ENCODE results near the gene MAN1B1.

The MAN1B1 gene

DNA sequence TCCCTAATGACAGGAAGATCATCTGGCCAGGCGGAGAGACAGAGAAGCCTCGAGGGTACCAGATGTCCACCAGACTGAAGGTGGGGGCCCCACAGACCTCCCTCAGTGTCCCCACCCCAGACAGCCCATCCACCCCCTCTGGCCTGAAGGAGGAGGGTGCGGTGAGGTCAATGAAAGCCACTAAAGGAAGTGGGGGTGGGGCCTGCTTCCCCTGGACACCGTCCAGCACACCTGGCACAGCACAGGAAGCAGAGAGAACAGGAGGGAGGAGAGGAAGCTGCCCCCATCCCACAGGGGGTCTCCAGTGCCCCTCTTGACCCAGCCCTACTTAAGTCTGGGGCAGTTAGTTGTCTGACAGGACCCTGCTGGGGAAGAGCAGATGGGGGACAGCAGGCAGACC, 71.8 kb downstream of the MAN1B1 start:
- no peak for ATAC-seq

More for the DNA sequence above, 71.8 kb downstream of the MAN1B1 start:
- TF ChIP-seq TOX (CRISPR knock-in tag; IDR thresholded peaks at IDR 0.05; ENCODE audit: borderline replicate concordance), result no peak
- TF ChIP-seq, protein P1, sequence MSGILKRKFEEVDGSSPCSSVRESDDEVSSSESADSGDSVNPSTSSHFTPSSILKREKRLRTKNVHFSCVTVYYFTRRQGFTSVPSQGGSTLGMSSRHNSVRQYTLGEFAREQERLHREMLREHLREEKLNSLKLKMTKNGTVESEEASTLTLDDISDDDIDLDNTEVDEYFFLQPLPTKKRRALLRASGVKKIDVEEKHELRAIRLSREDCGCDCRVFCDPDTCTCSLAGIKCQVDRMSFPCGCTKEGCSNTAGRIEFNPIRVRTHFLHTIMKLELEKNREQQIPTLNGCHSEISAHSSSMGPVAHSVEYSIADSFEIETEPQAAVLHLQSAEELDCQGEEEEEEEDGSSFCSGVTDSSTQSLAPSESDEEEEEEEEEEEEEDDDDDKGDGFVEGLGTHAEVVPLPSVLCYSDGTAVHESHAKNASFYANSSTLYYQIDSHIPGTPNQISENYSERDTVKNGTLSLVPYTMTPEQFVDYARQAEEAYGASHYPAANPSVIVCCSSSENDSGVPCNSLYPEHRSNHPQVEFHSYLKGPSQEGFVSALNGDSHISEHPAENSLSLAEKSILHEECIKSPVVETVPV (CRISPR knock-in tag; IDR thresholded peaks at IDR 0.05), result no peak
- no peak for TF ChIP-seq ARNTL (CRISPR knock-in tag; IDR thresholded peaks at IDR 0.05; ENCODE audit: borderline replicate concordance, low read depth)
- no peak for TF ChIP-seq ZNF70 (CRISPR knock-in tag; IDR thresholded peaks at IDR 0.05)
- TF ChIP-seq RARB (CRISPR knock-in tag; IDR thresholded peaks at IDR 0.05), result no peak
- TF ChIP-seq, protein P2, sequence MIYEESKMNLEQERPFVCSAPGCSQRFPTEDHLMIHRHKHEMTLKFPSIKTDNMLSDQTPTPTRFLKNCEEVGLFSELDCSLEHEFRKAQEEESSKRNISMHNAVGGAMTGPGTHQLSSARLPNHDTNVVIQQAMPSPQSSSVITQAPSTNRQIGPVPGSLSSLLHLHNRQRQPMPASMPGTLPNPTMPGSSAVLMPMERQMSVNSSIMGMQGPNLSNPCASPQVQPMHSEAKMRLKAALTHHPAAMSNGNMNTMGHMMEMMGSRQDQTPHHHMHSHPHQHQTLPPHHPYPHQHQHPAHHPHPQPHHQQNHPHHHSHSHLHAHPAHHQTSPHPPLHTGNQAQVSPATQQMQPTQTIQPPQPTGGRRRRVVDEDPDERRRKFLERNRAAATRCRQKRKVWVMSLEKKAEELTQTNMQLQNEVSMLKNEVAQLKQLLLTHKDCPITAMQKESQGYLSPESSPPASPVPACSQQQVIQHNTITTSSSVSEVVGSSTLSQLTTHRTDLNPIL (CRISPR knock-in tag; IDR thresholded peaks at IDR 0.05; ENCODE audit: low read depth), result no peak
- TF ChIP-seq ZFP30 (CRISPR knock-in tag; IDR thresholded peaks at IDR 0.05), result no peak
- TF ChIP-seq ZFP3 (CRISPR knock-in tag; IDR thresholded peaks at IDR 0.05), result no peak
- TF ChIP-seq, protein P3, sequence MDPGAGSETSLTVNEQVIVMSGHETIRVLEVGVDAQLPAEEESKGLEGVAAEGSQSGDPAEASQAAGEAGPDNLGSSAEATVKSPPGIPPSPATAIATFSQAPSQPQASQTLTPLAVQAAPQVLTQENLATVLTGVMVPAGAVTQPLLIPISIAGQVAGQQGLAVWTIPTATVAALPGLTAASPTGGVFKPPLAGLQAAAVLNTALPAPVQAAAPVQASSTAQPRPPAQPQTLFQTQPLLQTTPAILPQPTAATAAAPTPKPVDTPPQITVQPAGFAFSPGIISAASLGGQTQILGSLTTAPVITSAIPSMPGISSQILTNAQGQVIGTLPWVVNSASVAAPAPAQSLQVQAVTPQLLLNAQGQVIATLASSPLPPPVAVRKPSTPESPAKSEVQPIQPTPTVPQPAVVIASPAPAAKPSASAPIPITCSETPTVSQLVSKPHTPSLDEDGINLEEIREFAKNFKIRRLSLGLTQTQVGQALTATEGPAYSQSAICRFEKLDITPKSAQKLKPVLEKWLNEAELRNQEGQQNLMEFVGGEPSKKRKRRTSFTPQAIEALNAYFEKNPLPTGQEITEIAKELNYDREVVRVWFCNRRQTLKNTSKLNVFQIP (CRISPR knock-in tag; IDR thresholded peaks at IDR 0.05; ENCODE audit: borderline replicate concordance, low read depth), result no peak
- no peak for TF ChIP-seq BACH2 (CRISPR knock-in tag; IDR thresholded peaks at IDR 0.05; ENCODE audit: borderline replicate concordance)
- no peak for TF ChIP-seq ZC3H10 (CRISPR knock-in tag; IDR thresholded peaks at IDR 0.05)
- no peak for TF ChIP-seq ESRRG (CRISPR knock-in tag; IDR thresholded peaks at IDR 0.05)
- no peak for TF ChIP-seq PPARA (CRISPR knock-in tag; IDR thresholded peaks at IDR 0.05; ENCODE audit: borderline replicate concordance)
- no peak for TF ChIP-seq SNAI2 (CRISPR knock-in tag; IDR thresholded peaks at IDR 0.05)
- TF ChIP-seq GLIS3 (CRISPR knock-in tag; IDR thresholded peaks at IDR 0.05), result no peak
- TF ChIP-seq OSR1 (CRISPR knock-in tag; IDR thresholded peaks at IDR 0.05), result no peak
- TF ChIP-seq ZNF565 (CRISPR knock-in tag; conservative IDR thresholded peaks at IDR 0.05; ENCODE audit: low read depth), result no peak
